NT2/D1 (cell line): ENCODE data around the gene HTT.

Experiments used
- SUZ12 ChIP-seq: IDR thresholded peaks from 2 replicates; pipeline ENCODE4 v1.6.1; 2011; ENCODE audit not compliant: insufficient read length, insufficient read depth; ENCODE audit errors: extremely low read depth
- YY1 ChIP-seq: IDR thresholded peaks from 2 replicates; pipeline ENCODE4 v1.6.1; 2011; ENCODE audit not compliant: insufficient read length, insufficient read depth

- no peak for TF ChIP-seq SUZ12
- TF ChIP-seq YY1, result no peak
Observed at GRCh38 chr4:3037957-3038461, 36.5 kb upstream of the HTT start.
